Measurements from ENCODE around the gene FERD3L.
A peak's percentile ranks its signal among the peaks of the same experiment; 100 is the strongest.

The FERD3L gene

DNA sequence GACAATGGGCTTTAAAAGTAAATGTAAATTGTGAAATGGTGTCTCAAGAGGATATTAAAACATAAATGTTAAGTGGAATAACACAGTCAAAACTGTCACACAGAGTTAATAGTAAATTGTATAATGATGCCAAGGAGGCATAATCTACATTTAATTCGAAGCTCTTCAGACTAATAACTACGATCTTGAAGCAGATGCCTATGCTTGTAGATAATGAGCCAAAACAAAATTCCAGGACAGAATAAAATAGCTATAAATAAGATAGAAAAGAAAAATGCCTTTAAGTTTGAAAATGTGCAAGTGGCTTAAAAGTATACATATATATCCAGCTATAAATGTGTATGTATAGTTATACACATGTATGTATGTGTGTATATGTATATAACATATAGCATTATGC, 45.3 kb downstream of the FERD3L start:
- DNase-seq, result peak; percentile 32

DNA sequence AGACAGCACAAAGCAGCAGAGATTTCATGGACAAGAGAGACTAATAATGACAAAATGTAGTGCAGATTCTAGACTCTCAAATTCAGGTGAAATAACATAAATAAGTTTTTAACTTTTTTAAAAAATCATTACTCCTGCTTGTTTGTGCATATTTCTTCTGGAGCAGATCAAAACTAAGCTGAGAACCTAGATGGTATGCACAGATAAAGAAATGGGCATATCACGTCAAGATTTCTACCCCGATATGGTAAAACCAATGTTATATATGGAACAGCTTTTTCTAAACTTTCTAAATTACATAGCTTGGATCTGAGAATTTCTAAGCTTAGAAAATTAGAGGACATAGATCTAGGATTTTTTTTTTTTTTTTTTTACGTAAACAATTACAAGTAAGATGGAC, 46.0 kb downstream of the FERD3L start:
- DNase-seq, result peak; percentile 36

DNA sequence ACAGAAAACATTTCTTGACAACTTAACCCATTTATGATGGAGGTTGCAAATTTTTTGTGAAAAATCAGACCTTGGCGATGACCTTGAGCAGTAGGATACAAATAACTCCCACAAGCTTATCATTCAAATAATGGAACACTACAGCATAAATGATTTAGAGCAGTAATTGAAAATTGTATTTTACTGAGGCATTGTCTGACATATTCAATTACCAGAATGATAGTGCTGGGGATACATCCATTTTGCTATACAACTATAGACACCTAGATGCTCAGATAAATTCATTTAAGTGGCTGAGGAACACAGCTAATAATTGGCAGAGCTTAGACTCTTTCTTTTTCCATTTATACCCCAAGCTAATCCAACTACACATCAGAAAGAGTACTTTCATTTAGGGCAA, 46.7 kb downstream of the FERD3L start:
- DNase-seq, result peak; percentile 19

DNA sequence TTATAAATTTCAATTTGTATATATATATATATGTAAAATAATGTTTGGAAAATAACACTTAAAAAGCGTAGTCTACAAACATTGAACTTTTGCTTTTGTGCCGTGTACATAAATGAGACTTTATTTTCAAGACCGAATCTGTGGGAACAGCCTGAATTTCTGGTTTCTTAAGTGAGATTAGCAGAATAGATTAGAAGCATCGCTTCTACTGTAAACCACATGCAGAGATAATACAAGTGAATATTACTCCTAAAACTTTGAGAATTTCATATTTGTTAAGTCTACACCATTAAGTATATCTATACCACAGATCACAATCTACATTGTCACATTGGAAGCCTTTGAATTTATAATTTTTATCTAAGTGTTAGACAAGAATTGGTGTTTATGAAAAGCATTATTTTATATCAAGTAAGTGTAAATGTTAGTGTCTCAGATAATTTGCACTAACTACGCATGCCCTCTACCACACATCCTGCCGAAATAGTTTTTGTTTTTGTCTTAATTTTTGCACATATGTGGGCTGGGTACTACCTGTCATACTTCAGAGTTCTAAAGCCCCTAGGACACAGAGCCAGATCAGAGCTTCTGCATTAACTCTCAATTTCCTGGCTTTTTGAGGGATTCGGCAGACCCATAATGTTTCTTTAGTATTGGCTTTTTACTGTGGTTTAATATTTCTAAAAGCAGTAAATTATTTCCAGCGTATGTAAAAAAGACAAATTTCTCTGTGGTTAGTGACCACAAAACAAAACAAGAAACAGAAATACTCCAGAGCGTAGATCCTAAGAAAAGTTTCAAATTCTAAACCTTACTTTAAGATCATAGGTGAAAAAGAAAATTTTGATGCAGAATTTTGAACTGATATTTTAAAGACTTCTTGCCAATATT, 47.8 kb downstream of the FERD3L start:
- peak; percentile 47 for DNase-seq

DNA sequence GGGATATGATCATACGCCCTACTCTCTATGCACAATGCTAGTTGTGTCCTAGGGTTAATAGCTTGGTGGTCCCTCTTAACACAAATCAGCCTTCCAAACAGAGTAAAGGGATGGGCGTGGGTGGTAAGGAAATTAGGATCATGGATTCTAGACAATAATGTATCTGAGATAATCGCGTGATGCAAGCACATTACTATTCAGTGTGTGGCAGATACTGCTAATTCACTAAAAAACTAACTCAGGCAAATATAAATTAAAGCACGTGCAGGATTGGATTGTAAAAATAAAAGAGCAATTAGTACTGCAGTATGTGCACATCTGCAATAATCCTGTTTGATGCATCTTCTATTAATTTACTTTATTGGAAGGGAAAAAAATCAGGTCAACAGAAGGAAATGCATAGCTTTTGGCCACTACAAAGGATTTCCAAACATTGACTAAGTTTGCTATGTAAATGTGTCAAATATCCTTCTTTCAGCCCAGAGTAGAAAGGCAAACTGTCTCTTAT, 49.8 kb downstream of the FERD3L start:
- DNase-seq, result peak; percentile 45
